DOHH2 (cell line): ENCODE results near the gene KIAA1671.

Experiments
- H3F3A ChIP-seq: fragments of 200-600 bp; sonication (generic), shearing (Covaris generic); 2 replicates; pipeline ENCODE4 v1.6.0; 2016; ENCODE audit warnings: antibody characterized with exemption, mild to moderate bottlenecking; ENCODE audit not compliant: control insufficient read depth, insufficient read depth
- H3K27ac ChIP-seq: fragments of 200-600 bp; sonication (generic); 2 replicates; pipeline ENCODE4 v1.5.1; 2014; ENCODE audit warnings: low read depth, mild to moderate bottlenecking, low read length, moderate library complexity
- H3K27me3 ChIP-seq: fragments of 200-600 bp; sonication (generic); 2 replicates; pipeline ENCODE4 v1.6.1; 2014; ENCODE audit warnings: mild to moderate bottlenecking, low read length, mixed read lengths; ENCODE audit not compliant: control insufficient read depth
- H3K36me3 ChIP-seq: fragments of 200-600 bp; sonication (generic); 2 replicates; pipeline ENCODE4 v1.6.1; 2014; ENCODE audit warnings: mild to moderate bottlenecking, low read length, moderate library complexity, mixed read lengths; ENCODE audit not compliant: control insufficient read depth
- H3K4me1 ChIP-seq: fragments of 200-600 bp; sonication (generic); 2 replicates; pipeline ENCODE4 v1.6.1; 2014; ENCODE audit warnings: mild to moderate bottlenecking, low read length, mixed read lengths; ENCODE audit not compliant: control insufficient read depth
- H3K4me2 ChIP-seq: fragments of 200-600 bp; sonication (generic); 2 replicates; pipeline ENCODE4 v1.6.0; 2014; ENCODE audit warnings: mild to moderate bottlenecking, low read length, moderate library complexity
- H3K4me3 ChIP-seq: fragments of 200-600 bp; sonication (generic); 2 replicates; pipeline ENCODE4 v1.5.1; 2014; ENCODE audit warnings: mild to moderate bottlenecking, low read length, mixed read lengths
- H3K79me2 ChIP-seq: fragments of 200-600 bp; sonication (generic); 2 replicates; pipeline ENCODE4 v1.6.1; 2014; ENCODE audit warnings: mild to moderate bottlenecking, low read length, mixed read lengths; ENCODE audit not compliant: control insufficient read depth
- H3K9me2 ChIP-seq: fragments of 200-600 bp; sonication (generic); replicated peaks from 2 replicates; pipeline ENCODE4 v1.6.1; 2014; ENCODE audit warnings: mild to moderate bottlenecking, low read length, mixed read lengths; ENCODE audit not compliant: control insufficient read depth
- H3K9me3 ChIP-seq: fragments of 200-600 bp; sonication (generic); 2 replicates; pipeline ENCODE4 v1.6.1; 2014; ENCODE audit warnings: antibody characterized with exemption, low read length, mixed read lengths; ENCODE audit not compliant: control insufficient read depth, insufficient read depth
- H4K20me1 ChIP-seq: fragments of 200-600 bp; sonication (generic); 2 replicates; pipeline ENCODE4 v1.6.0; 2014; ENCODE audit warnings: low read depth, mild to moderate bottlenecking, antibody characterized with exemption, low read length, moderate library complexity; ENCODE audit not compliant: control insufficient read depth, insufficient read depth
- CTCF ChIP-seq: fragments of 200-600 bp; sonication (generic); IDR thresholded peaks from one replicate; pipeline ENCODE4 v1.5.1; 2014; ENCODE audit warnings: antibody characterized with exemption, mild to moderate bottlenecking, low read depth, low read length; ENCODE audit not compliant: poor library complexity, severe bottlenecking
- EZH2phosphoT487 ChIP-seq: fragments of 200-600 bp; sonication (generic); IDR thresholded peaks from 2 replicates; pipeline ENCODE4 v1.6.1; 2017; ENCODE audit warnings: borderline replicate concordance, mild to moderate bottlenecking, antibody characterized with exemption, low read length, moderate library complexity, mixed read lengths

KIAA1671 gene

GRCh38 chr22:24944217-24944937 is 8.1 kb upstream of the KIAA1671 start:
- Histone ChIP-seq H3K4me1 (no peaks in the 10 kb centered on the region), H3F3A (no peaks in the 10 kb centered on the region), H3K9me2 (no peaks in the 10 kb centered on the region), H4K20me1 (no peaks in the 10 kb centered on the region), H3K9me3 (no peaks in the 10 kb centered on the region), H3K79me2 (no peaks in the 10 kb centered on the region), H3K36me3 (no peaks in the 10 kb centered on the region), H3K27ac (no peak overlapping the region), H3K4me3 (no peak overlapping the region), H3K27me3 (no peaks in the 10 kb centered on the region), H3K4me2 (no peak overlapping the region)
- TF ChIP-seq CTCF = no peak
- no peak for TF ChIP-seq EZH2phosphoT487

- no peaks in the 10 kb centered on the region for H3K4me1 ChIP-seq
- H3K27me3 ChIP-seq = no peaks in the 10 kb centered on the region
- no peak overlapping the region for H3K4me2 ChIP-seq
- no peaks in the 10 kb centered on the region for H4K20me1 ChIP-seq
- H3K36me3 ChIP-seq = no peaks in the 10 kb centered on the region
- H3K79me2 ChIP-seq = no peaks in the 10 kb centered on the region
- no peak for TF ChIP-seq EZH2phosphoT487
- no peak for TF ChIP-seq CTCF
- no peaks in the 10 kb centered on the region for H3K9me3 ChIP-seq
- H3F3A ChIP-seq = no peaks in the 10 kb centered on the region
- no peaks in the 10 kb centered on the region for H3K9me2 ChIP-seq
- H3K4me3 ChIP-seq = no peak overlapping the region
- H3K27ac ChIP-seq = no peak overlapping the region
These were observed 7.1 kb upstream of the KIAA1671 start for GRCh38 chr22:24945430-24945829.

- H3K9me2 ChIP-seq = no peaks in the 10 kb centered on the region
- H3K4me1 ChIP-seq = 0 out of 2 replicates have a peak, but pooled peaks cover 4% of the 10 kb centered on the region
- H3K27me3 ChIP-seq = no peaks in the 10 kb centered on the region
- H3K27ac ChIP-seq = no peak overlapping the region
- no peaks in the 10 kb centered on the region for H3K9me3 ChIP-seq
- no peaks in the 10 kb centered on the region for H4K20me1 ChIP-seq
- H3K4me2 ChIP-seq = no peak overlapping the region
- no peaks in the 10 kb centered on the region for H3K79me2 ChIP-seq
- no peak overlapping the region for H3K4me3 ChIP-seq
- H3F3A ChIP-seq = no peaks in the 10 kb centered on the region
- TF ChIP-seq EZH2phosphoT487 (no peak), CTCF (no peak)
- no peaks in the 10 kb centered on the region for H3K36me3 ChIP-seq
These were observed 5.1 kb upstream of the KIAA1671 start for GRCh38 chr22:24947383-24947782.
